GM19324 (cell line): Measurements from ENCODE around the gene USH1C.

Source experiments
- ATAC-seq: cut with Tn5 transposase; IDR thresholded peaks from one replicate; pipeline ENCODE4 v1.9.1; 2021; ENCODE audit warnings: mild to moderate bottlenecking, moderate library complexity; ENCODE audit not compliant: unreplicated experiment, low FRiP score

The USH1C gene

DNA sequence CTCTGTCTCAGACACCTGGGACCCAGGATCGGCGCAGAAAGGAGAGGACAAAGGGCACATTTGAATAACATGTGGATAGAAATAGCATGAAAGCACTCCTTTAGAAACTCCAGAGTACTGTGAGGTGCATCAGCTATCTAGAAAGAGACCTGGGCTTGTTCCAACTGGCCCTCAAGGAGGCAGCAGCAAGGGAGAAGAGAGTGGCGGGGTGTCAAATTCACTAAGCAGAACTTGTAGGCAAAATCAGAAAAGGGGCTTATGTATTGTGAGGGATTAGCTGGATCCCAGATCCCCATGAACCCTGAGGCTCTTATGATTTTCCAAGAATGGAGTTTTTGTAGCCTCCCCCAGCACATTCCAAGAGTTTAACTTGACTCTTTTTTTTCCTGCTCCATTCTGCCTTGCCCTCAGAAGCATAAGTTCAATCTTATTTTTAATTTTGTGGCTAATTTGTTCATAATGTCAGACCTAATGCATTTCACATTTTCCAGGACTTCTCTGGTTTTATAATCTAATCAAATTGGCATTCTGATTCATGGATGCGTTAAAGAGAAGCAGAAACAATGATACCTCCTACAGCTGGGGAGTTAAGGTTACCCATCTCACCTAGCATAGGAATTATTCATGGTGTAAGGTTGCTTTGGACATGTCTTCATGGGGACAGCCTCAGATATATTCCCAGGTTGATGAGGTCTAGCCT is 33.6 kb downstream of the USH1C start:
- no peak for ATAC-seq

DNA sequence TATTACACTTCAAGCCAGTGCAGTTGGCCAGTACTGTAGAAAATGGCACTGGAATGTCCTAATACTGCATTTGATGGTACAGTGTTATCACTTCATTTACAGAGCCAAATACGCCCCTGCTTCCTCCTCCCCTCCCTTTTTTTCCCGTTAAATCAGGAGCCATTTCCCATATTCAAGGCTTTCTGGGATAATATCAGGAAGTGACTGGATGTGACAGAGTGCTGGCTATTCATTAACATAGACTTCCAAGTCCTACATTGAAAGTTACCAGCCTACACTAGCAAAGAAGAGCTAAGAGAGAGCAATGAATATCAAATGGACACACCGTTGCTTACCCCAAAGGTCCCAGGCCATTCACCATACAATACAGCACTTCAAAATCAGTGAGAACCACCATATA is 35.4 kb downstream of the USH1C start:
- no peak for ATAC-seq

DNA sequence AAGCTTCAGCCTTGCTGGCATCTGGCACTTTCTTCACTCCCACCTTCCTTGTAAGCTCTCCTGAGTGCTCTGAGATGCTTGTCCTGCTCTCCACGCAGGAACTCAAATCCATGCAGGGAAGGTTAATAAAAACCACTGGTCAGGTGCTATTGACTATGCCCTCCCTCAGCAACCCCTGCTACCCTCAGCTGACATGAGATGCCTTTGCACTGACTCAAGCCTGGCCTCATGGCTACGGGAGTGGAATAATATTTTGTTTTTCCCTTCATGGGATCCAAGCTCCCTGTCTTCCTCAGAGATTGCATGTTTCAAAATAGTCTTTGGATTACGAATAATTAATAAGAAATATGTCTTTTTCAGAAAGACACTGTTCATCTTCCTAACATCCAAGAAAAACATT is 35.9 kb downstream of the USH1C start:
- ATAC-seq: no peak

GRCh38 chr11:17507773-17508172 is 36.4 kb downstream of the USH1C start:
- ATAC-seq: no peak

GRCh38 chr11:17506942-17507341 is 37.3 kb downstream of the USH1C start:
- ATAC-seq: no peak

DNA sequence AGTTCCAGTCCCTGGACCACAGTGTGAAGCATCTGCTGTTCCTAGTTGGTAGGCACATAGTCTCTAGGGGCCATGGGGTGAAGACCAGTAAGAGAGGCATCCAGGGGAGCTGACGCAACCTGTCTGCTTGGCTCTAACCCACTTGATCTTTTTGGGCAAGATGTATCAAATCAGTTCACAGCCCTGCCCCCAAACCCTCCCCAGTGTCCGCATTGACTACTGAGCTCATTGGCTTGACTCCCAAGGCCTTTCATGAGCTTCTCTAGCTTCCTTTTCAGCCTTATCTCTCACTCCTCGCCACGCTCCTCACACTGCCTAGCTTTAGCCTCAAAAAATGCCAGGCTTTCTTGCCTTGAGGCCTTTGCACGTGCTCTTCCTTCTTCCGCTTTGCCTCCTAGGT is 37.9 kb downstream of the USH1C start:
- ATAC-seq: no peak

DNA sequence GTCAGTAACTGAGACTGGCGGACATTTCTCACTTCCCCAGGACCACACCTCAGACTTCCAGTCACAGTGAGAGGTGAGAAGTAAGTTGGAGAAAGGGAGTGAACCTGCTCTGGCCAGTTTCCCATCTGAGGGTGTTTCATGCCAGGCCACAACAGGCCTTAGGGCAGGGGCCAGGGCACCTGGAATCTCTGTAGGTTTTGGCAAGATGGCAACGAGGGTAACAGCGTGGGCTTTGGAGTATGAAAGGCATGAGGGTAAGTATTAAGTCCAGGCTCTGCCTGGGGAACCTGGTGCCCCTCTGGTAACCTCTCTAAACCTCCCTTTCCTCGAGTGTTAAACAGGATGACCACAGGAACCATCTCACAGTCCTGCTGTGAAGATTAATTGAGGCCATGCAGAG is 39.1 kb downstream of the USH1C start:
- ATAC-seq: no peak

- no peak for ATAC-seq
Measured at GRCh38 chr11:17504330-17505107, 39.7 kb downstream of the USH1C start.

GRCh38 chr11:17502630-17503029 is 41.6 kb downstream of the USH1C start:
- ATAC-seq: no peak

DNA sequence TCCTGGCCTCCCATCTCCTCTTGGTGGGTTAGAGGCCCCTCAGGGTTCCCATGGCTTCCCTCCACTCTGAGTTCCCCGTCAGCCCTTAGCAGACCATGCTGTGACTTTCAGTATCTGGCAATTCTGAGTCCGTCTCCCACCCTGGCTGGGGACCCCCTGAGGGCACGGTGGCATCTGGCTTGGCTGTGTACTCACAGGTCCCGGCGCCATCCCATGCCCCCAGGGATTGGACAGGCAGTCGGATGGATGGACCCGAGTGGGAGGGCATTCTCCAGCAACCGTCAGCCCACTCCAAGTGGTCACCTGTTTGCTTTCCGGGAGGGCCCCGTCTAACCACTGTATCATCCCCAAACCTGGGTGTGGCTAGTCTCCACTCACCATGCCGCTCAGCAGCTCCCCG is 43.5 kb downstream of the USH1C start:
- no peak for ATAC-seq

- no peak for ATAC-seq
Measured at GRCh38 chr11:17498475-17498874, 45.7 kb downstream of the USH1C start.

DNA sequence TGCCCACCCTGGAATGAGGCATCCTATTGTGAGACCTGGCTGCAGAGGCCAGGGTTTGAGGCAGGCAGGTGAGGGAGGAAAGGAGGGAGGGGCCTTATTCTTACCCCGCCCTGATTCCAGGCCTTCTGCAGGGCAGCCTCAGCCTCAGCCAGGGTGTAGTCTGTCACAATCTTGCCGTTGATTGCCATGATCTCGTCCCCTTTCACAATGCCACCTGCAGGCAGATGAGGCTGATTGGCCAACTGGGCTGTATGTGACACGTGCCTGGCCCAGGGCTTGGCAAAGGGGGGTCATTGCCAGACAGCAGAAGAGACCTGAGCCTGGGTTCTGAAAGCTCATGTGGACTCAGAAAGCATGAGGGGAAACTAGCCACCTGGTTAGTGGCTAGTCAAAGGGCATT is 46.2 kb downstream of the USH1C start:
- ATAC-seq: no peak

- no peak for ATAC-seq
Measured at GRCh38 chr11:17496406-17496805, 47.8 kb downstream of the USH1C start.

GRCh38 chr11:17494019-17494418 is 50.2 kb downstream of the USH1C start:
- ATAC-seq: no peak

GRCh38 chr11:17490938-17491337 is 53.3 kb downstream of the USH1C start:
- ATAC-seq: no peak

DNA sequence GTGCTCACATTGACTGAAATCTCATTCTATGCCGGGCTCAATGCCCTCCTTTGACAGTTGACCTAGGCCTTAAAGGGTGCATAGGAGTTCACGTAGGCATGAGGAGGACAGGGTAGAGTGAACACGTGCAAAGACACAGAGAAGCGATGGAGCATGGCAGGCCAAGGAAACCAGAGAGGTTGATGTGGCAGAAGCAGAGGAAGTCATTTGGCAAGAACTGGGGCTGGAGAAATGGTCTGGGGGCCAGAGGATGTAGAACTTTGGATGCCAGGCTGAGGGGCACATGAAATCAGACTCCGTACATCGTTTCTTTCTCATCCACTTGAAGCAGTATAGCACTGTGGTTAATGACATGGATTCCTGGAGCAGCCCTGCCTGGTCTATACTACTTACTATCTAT is 54.0 kb downstream of the USH1C start:
- ATAC-seq: no peak

DNA sequence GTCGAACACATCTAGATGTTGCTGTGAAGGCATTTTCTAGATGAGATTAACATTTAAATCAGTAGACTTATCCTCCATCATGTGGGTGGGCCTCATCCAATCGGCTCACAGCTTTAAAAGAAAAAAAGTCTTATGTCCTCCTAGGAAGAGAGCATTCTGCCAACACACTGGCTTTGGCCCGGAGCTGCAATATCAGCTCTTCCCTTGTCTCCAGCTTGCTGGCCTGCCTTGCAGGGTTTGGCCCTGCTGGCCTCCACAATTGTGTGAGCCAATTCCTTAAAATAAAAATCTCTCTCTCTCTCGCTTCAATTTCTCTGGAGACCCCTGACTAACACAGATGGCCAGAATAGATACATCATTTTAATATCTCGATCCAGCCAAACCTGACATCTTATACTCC is 54.5 kb downstream of the USH1C start:
- no peak for ATAC-seq

- no peak for ATAC-seq
Measured at GRCh38 chr11:17488563-17488962, 55.7 kb downstream of the USH1C start.

GRCh38 chr11:17486646-17487045 is 57.6 kb downstream of the USH1C start:
- ATAC-seq: no peak

DNA sequence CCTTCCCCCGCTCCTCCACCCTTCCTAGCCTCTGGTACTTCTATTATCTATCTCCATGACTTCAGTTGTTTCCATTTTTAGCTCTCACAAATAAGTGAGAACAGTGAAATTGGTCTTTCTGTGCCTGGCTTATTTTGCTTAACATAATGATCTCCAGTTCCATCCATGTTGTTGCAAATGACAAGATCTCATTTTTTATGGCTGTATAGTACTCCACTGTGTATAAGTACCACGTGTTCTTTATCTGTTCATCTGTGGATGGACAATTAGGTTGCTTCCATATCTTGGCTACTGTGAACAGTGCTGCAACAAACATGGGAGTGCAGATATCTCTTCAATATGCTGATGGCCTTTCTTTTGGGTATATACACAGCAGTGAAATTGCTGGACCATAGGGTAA is 60.7 kb downstream of the USH1C start:
- ATAC-seq: no peak

DNA sequence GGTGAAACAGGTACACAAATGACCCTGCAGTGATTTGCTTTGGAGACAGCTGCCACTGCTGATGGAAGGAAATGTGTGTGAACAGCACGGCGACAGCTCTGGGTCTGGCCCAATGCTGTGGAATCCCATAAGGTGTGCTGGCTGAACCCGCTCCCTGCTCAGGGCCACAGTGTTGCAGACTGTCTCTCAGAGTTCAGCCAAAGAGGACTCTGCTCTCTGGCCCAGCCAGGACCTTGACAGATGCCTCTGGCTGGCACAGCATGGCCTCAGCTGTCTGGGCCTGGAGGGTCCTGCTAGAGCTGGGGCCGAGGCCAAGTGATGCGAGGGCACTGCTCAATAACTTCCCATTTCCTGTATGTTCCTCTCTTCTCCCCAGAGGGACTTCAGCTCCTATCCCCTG is 62.3 kb downstream of the USH1C start:
- ATAC-seq: no peak
